Stimulated activated effector memory CD8-positive, alpha-beta T cell treated with anti-CD3 and anti-CD28 coated beads, Interleukin-12 subunit alpha, Interleukin-12 subunit beta, amount 100 ng/mL, for 72 hours (primary cell): Measurements from ENCODE around the gene PCP2.

Experiments used
- ATAC-seq: fragments of 150-1000 bp; cut with Tn5 transposase; 2 replicates; pipeline ENCODE4 v1.10.0; 2021
- DNase-seq, 2 donors: peaks; one replicate each; pipeline ENCODE4 v3.0.0; 2021 to 2022; ENCODE audit warnings: low spot score in 2 of 2
- H3K27ac Mint-ChIP-seq: one replicate; pipeline ENCODE4 v1.8.0; 2022; ENCODE audit warnings: mild to moderate bottlenecking, mixed read lengths
- H3K36me3 Mint-ChIP-seq: one replicate; pipeline ENCODE4 v1.8.0; 2022; ENCODE audit warnings: mild to moderate bottlenecking, mixed read lengths
- H3K4me1 Mint-ChIP-seq: one replicate; pipeline ENCODE4 v1.8.0; 2022; ENCODE audit warnings: mixed read lengths
- H3K4me3 Mint-ChIP-seq: one replicate; pipeline ENCODE4 v1.8.0; 2022; ENCODE audit warnings: mild to moderate bottlenecking, mixed read lengths
- H3K9me3 Mint-ChIP-seq: one replicate; pipeline ENCODE4 v1.8.0; 2022; ENCODE audit warnings: mixed read lengths

PCP2 gene

DNA sequence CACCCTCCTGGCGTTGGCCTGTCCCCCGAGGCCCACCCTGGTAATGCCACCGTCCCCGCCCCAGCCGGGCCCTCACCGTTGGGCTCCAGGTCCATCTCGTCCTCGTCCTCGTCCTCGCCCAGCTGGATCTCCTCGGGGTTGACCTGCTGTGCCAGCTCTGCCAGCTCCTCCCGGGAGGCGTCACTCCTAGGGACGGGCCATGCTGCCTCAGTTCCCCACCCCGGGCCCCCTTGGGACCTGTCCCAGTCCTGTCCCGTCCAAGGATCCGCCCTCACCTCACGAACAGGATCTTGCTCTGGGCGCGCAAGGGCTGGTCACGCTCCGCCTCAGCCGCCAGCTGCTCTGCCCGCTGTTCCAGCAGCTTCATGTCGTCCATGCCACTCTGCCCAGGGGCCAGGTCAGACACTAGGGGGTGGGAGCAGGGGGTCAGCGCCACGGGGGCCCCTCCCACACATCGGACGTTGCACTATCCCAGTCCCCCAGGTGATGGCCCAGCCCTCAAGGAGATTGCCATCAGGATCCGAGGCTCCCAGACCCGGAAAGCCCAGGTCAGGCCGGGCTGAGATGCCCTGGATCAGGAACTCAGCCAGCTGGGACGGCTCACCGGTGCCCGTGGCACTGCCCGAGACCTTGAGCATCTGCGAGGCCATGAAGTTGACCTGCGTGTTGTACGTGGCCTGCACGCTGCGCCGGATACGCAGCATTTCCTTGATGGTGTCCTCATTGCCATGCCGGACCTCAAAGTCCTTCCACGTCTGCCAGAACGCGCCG lies 13.7 kb downstream of the PCP2 start:
- ATAC-seq (no peak), DNase-seq (no peak)
- Mint-ChIP-seq H3K36me3 (peaks cover 62% of the 10 kb centered on the region), H3K27ac (no peak overlapping the region), H3K4me1 (no peaks in the 10 kb centered on the region), H3K4me3 (no peak overlapping the region), H3K9me3 (no peaks in the 10 kb centered on the region)

DNA sequence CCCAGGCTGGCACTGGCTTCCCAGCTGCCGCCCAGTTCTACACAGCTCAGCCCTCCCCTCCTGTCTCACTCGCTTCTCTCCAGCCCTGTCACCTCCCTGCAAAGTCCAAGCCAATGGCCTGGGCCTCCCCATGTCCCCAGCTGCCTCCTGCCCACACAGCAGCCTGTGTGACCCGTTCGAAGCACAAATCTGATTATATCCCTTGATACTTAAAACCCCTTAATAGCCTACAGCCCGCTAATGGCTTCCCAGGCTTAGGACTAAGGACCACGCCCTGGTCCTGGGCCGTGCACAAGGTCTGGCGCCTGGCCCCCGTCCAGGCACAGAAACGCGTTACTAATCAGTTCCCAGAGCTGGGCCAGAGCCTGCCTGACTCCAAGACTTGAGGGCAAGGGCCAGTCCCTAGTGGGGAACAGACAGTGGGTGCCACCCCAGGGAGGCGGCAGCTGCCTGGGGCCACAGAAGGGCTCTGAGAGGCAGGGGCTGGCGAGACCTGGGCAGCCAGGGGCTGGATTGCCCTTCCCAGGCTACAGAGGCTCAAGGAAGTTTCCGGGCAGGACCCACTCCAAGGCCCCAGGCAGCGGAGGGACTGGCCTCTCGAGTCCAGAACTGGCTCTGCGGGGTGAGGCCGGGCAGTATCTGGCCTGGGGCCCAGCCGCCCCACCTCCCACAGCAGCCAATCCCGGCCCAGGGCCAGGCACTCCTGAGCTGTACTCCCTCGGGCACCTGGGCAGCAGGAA lies 14.6 kb downstream of the PCP2 start:
- Mint-ChIP-seq H3K4me3 (no peak overlapping the region), H3K36me3 (peaks cover 56% of the 10 kb centered on the region), H3K27ac (peak overlapping the region; percentile 79), H3K9me3 (no peaks in the 10 kb centered on the region), H3K4me1 (no peaks in the 10 kb centered on the region)
- no peak for ATAC-seq
- no peak for DNase-seq

DNA sequence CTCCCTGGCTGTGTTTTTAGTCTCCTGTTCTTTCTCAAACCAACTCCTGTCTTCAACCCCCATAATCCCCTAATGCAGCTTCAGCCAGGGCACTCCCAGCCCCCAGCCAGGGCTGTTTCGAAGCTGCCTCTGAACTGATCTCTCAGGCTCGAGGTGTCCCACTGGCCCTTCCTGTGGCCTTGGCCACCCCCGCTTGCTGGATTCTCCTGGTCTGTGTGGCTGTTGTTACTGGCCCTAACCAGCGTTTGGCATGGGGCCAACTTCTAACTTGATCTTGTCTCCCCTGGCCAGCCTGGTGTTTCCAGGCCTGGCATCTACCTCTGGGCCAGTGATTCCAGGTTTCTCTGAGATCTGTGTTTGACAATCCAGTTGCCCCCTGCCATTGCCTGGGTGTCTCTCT lies 15.2 kb downstream of the PCP2 start:
- DNase-seq = no peak
- peak overlapping the region; percentile 79 for H3K27ac Mint-ChIP-seq
- peaks cover 52% of the 10 kb centered on the region for H3K36me3 Mint-ChIP-seq
- no peaks in the 10 kb centered on the region for H3K9me3 Mint-ChIP-seq
- no peaks in the 10 kb centered on the region for H3K4me1 Mint-ChIP-seq
- H3K4me3 Mint-ChIP-seq = no peak overlapping the region
- no peak for ATAC-seq

GRCh38 chr19:7617735-7618134 lies 15.8 kb downstream of the PCP2 start:
- no peak overlapping the region for H3K4me3 Mint-ChIP-seq
- H3K4me1 Mint-ChIP-seq = no peaks in the 10 kb centered on the region
- peaks cover 45% of the 10 kb centered on the region for H3K36me3 Mint-ChIP-seq
- H3K27ac Mint-ChIP-seq = no peak overlapping the region
- H3K9me3 Mint-ChIP-seq = no peaks in the 10 kb centered on the region
- DNase-seq (no peak), ATAC-seq (no peak)

DNA sequence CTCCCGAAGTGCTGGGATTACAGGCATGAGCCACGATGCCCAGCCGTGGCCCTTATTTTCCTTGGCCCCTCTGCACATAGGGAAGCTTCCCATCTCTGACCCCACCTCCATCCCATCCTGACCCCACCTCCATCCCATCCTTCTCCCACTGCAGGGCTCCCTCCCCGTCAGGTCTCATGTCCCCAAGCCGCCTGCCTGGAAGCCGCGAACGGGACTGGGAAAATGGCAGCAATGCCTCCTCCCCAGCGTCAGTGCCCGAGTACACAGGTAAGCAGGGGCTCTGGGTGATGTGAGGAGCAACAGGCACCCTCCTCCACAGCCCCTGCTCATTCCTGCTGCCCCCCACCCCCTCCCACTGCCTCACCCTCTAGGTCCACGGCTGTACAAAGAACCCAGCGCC lies 16.3 kb downstream of the PCP2 start:
- no peak overlapping the region for H3K4me3 Mint-ChIP-seq
- no peaks in the 10 kb centered on the region for H3K9me3 Mint-ChIP-seq
- H3K4me1 Mint-ChIP-seq = no peaks in the 10 kb centered on the region
- H3K27ac Mint-ChIP-seq = no peak overlapping the region
- H3K36me3 Mint-ChIP-seq = peaks cover 45% of the 10 kb centered on the region
- DNase-seq (no peak), ATAC-seq (no peak)

- DNase-seq = no peak
- peaks cover 27% of the 10 kb centered on the region for H3K36me3 Mint-ChIP-seq
- no peaks in the 10 kb centered on the region for H3K4me1 Mint-ChIP-seq
- no peak overlapping the region for H3K4me3 Mint-ChIP-seq
- H3K27ac Mint-ChIP-seq = no peak overlapping the region
- no peaks in the 10 kb centered on the region for H3K9me3 Mint-ChIP-seq
- no peak for ATAC-seq
Measured at GRCh38 chr19:7614859-7615741, 18.4 kb downstream of the PCP2 start.

DNA sequence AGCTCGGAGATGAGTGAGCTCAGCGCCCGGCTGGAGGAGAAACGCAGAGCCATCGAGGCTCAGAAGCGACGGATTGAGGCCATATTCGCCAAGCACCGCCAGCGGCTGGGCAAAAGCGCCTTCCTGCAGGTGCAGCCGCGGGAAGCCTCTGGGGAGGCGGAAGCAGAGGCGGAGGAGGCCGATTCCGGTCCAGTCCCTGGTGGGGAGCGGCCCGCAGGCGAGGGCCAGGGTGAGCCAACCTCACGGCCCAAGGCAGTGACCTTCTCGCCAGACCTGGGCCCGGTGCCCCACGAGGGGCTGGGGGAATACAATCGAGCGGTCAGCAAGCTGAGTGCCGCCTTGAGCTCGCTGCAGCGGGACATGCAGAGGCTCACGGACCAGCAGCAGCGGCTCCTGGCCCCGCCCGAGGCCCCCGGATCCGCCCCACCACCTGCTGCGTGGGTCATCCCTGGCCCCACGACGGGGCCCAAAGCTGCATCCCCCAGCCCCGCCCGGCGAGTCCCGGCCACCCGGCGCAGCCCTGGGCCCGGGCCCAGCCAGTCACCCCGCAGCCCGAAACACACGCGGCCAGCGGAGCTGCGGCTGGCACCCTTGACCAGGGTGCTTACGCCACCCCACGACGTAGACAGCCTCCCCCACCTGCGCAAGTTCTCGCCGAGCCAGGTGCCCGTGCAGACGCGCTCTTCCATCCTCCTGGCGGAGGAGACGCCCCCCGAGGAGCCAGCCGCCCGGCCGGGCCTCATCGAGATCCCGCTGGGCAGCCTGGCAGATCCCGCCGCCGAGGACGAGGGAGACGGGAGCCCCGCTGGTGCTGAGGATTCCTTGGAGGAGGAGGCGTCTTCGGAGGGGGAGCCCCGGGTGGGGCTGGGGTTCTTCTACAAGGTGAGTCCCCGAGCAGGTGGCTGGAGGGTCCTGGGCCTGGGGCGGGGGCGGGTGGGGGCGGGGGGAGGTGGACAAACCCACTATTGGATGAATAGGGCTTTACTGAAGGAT lies 20.9 kb downstream of the PCP2 start:
- Mint-ChIP-seq H3K9me3 (no peaks in the 10 kb centered on the region), H3K36me3 (peaks cover 13% of the 10 kb centered on the region), H3K4me3 (no peak overlapping the region), H3K27ac (no peak overlapping the region), H3K4me1 (no peaks in the 10 kb centered on the region)
- DNase-seq = no peak
- ATAC-seq = no peak

DNA sequence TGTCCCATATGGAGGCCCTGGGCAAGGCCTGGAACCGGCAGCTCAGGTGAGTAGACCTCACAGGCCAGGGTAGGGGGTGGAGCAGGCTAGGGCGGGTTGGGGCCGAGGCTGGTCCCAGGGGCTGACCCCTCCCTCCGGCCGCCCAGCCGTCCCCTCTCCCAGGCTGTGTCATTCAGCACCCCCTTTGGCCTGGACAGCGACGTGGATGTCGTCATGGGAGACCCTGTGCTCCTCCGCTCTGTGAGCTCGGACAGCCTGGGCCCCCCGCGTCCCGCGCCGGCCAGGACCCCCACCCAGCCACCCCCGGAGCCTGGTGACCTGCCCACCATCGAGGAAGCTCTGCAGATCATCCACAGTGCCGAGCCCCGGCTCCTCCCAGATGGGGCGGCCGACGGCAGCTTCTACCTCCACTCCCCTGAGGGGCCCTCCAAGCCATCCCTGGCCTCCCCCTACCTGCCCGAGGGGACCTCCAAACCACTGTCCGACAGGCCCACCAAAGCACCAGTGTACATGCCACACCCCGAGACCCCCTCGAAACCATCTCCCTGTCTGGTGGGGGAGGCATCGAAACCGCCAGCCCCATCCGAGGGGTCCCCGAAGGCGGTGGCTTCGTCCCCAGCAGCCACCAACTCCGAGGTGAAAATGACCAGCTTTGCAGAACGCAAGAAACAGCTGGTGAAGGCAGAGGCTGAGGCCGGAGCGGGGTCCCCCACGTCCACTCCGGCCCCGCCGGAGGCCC lies 21.8 kb downstream of the PCP2 start:
- ATAC-seq = no peak
- H3K4me3 Mint-ChIP-seq = no peak overlapping the region
- DNase-seq = no peak
- H3K9me3 Mint-ChIP-seq = no peaks in the 10 kb centered on the region
- H3K27ac Mint-ChIP-seq = no peak overlapping the region
- H3K4me1 Mint-ChIP-seq = no peaks in the 10 kb centered on the region
- peaks cover 4% of the 10 kb centered on the region for H3K36me3 Mint-ChIP-seq

- no peaks in the 10 kb centered on the region for H3K36me3 Mint-ChIP-seq
- ATAC-seq = no peak
- no peak overlapping the region for H3K4me3 Mint-ChIP-seq
- no peaks in the 10 kb centered on the region for H3K9me3 Mint-ChIP-seq
- no peak overlapping the region for H3K27ac Mint-ChIP-seq
- DNase-seq = no peak
- peaks cover 2% of the 10 kb centered on the region for H3K4me1 Mint-ChIP-seq
Measured at GRCh38 chr19:7610491-7611240, 22.9 kb downstream of the PCP2 start.

- Mint-ChIP-seq H3K36me3 (no peaks in the 10 kb centered on the region), H3K4me1 (peaks cover 6% of the 10 kb centered on the region), H3K27ac (no peak overlapping the region), H3K9me3 (no peaks in the 10 kb centered on the region), H3K4me3 (no peak overlapping the region)
- ATAC-seq (no peak), DNase-seq (no peak)
Measured at GRCh38 chr19:7607874-7608560, 25.5 kb downstream of the PCP2 start.

DNA sequence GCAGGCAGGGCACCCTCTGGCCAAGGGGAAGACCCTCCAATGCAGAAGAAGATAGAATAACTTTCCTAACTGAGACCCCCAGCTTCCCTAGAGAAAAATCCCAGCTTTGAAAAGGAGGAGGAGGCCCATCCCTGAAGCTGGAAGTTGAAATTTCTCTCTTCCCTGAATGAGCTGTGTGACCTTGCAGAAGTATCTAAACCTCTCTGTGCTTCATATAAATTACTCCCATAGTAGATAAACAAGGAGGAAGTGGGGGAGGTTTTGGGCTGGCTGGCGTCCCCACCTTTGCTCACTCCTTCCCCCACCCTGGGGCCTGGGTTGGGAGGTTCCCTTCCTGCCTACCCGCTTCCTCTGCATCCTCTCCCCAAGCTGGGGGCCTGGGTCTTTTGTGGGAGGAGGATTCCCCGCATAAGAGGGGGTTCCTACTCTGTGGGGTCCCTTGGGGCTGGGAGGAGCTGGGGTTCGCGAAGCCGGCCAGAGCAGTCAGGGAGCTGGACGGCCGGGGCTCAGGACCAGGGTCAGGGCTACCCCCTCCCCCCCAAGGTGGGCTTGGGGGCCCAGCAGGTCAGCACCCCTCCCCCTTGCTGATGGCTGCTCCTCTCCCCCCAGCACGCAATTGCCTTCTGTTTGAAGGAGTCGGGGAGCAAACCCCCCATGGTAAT lies 26.2 kb downstream of the PCP2 start:
- no peak for ATAC-seq
- Mint-ChIP-seq H3K4me3 (no peak overlapping the region), H3K36me3 (no peaks in the 10 kb centered on the region), H3K27ac (no peak overlapping the region), H3K9me3 (no peaks in the 10 kb centered on the region), H3K4me1 (peaks cover 6% of the 10 kb centered on the region)
- no peak for DNase-seq

DNA sequence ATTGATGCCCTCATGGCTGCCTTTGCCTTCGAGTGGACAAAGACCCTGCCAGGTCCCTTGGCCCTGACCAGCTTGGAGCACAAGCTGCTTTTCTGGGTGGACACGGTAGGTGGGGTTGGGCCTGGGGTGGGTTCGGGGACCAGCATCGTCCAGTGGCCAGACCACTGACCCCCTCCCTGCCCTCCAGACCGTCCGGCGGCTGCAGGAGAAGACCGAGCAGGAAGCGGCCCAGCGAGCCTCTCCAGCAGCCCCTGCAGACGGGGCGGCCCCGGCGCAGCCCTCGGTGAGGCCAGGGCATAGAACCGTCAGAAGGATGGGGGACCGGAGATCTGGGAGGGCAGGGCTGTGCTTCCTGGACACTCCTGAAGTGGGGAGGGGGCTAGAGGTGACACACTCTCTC lies 27.2 kb downstream of the PCP2 start:
- H3K4me3 Mint-ChIP-seq = no peak overlapping the region
- peaks cover under 1% of the 10 kb centered on the region for H3K36me3 Mint-ChIP-seq

More for the DNA sequence above, 27.2 kb downstream of the PCP2 start:
- no peak for DNase-seq
- peaks cover 6% of the 10 kb centered on the region for H3K4me1 Mint-ChIP-seq
- no peaks in the 10 kb centered on the region for H3K9me3 Mint-ChIP-seq
- H3K27ac Mint-ChIP-seq = no peak overlapping the region
- ATAC-seq = no peak
